ENCODE measurements around the gene COMMD4.
"Not testable (repeated sequence)": the region's sequence is repeated elsewhere in the genome, so short reads cannot be mapped to it uniquely, and the experiment has no call there.

Gene COMMD4

DNA sequence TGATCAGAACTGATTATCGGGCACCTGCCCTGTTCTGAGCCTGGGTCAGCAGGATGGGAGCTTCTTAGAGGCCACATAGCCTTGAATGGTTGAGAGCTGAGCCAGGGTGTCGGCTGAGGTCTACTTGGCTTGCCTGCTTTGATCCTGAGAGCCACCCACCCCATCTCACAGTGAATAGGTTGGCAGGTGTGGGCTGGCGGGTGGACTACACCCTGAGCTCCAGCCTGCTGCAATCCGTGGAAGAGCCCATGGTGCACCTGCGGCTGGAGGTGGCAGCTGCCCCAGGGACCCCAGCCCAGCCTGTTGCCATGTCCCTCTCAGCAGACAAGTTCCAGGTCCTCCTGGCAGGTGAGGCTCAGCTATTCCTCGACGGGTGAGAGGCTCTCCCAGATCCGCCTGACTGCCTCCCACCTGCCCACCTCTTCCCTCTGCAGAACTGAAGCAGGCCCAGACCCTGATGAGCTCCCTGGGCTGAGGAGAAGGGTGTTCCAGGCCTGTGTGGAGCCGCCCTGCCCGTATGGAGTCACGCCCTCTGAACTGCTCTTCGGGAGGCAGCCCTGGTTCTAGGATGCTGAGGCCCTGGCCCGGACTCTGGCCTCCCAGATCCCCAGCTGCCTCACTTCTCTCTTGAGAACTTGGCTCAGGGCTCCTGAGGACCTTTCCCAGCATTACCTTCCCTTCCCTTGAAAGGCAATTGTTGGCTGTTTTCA, 3.8 kb downstream of the COMMD4 start:
- Histone ChIP-seq H3K9me3 (no peaks in the 10 kb centered on the region), H3K4me3 (no peak overlapping the region), H3K27me3 (ENCODE audit: low read depth) (no peaks in the 10 kb centered on the region), H3K36me3 (replicated peaks) (peaks cover 28% of the 10 kb centered on the region), H3K4me1 (peaks cover 13% of the 10 kb centered on the region)
- in situ Hi-C loops (cut with MboI; ENCODE audit: low sequenced_read_pairs), result no loop called here
- DNase-seq (ENCODE audit: low spot score in 2 of 2), result no peak

GRCh38 chr15:75342221-75342620, 6.4 kb downstream of the COMMD4 start:
- H3K4me1 ChIP-seq, result peaks cover 4% of the 10 kb centered on the region; the same call in 1 of the 2 replicates
- DNase-seq (ENCODE audit: low spot score in 2 of 2), result no peak
- H3K36me3 ChIP-seq (replicated peaks), result peaks cover 28% of the 10 kb centered on the region
- no peaks in the 10 kb centered on the region for H3K27me3 ChIP-seq (ENCODE audit: low read depth)
- no peak overlapping the region for H3K4me3 ChIP-seq
- in situ Hi-C loops (cut with MboI; ENCODE audit: low sequenced_read_pairs), result no loop called here
- H3K9me3 ChIP-seq, result no peaks in the 10 kb centered on the region

DNA sequence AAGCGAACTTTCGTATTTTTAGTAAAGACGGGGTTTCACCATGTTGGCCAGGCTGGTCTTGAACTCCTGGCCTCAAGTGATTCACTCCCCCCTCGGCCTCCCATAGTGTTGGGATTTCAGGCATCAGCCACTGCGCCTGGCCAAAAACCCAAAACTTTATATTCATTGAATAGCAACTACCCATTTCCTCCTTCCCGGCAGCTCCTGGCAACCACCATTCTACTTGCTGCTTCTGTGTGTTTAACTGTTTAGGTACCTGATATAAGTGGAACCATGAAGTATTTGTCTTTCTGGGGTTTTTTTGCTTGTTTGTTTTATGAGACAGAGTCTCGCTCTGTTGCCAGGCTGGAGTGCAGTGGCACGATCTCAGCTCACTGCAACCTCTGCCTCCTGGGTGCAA, 8.1 kb downstream of the COMMD4 start:
- DNase-seq (ENCODE audit: low spot score in 2 of 2); in situ Hi-C loops (cut with MboI; ENCODE audit: low sequenced_read_pairs); H3K9me3 ChIP-seq; H3K4me3 ChIP-seq; H3K27me3 ChIP-seq (ENCODE audit: low read depth): not testable (repeated sequence)
- Histone ChIP-seq H3K4me1 (peaks cover 11% of the 10 kb centered on the region), H3K36me3 (replicated peaks) (peaks cover 24% of the 10 kb centered on the region)

DNA sequence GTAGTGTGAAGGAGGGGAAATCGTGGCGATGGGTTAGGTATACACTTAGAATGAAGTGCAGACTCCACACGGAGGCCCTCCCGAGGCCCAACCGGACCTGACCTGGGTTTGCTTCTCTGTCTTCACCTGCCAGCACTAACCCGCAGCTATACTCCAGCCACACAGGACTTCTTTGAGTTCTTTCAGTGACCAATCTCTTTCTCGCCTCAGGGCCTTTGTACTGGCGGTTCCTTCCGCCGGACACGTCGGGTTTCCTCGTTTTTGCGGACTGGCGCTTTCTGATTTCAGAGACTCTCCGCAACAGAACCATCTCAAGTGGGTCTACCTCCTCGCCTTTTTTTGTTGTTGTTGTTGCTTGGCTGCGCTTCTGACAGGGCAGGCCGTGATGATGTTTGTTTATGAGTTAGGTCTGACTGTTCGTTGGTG, 10.9 kb downstream of the COMMD4 start, which contains the start of gene NEIL1:
Gene NEIL1 (plus strand): TSS at position 244 of the 426 bp plus-strand sequence. CDS start 1,867 bp downstream, outside the sequence.
- H3K27me3 ChIP-seq (ENCODE audit: low read depth), result no peaks in the 10 kb centered on the region
- H3K4me1 ChIP-seq, result peaks cover 11% of the 10 kb centered on the region
- in situ Hi-C loops (cut with MboI; ENCODE audit: low sequenced_read_pairs), result no loop called here
- peak in 1 of 2 experiments; percentile 62 for DNase-seq (ENCODE audit: low spot score in 2 of 2)
- no peaks in the 10 kb centered on the region for H3K9me3 ChIP-seq
- H3K4me3 ChIP-seq, result peak within 1 kb of the TSS; percentile 73
- peaks cover 17% of the 10 kb centered on the region for H3K36me3 ChIP-seq (replicated peaks)

GRCh38 chr15:75347222-75348033, 11.6 kb downstream of the COMMD4 start:
- in situ Hi-C loops (cut with MboI; ENCODE audit: low sequenced_read_pairs), result no loop called here
- no peaks in the 10 kb centered on the region for H3K9me3 ChIP-seq
- H3K4me1 ChIP-seq, result peaks cover 11% of the 10 kb centered on the region
- peak; percentile 68 to 89 for DNase-seq (ENCODE audit: low spot score in 2 of 2)
- no peaks in the 10 kb centered on the region for H3K27me3 ChIP-seq (ENCODE audit: low read depth)
- H3K36me3 ChIP-seq (replicated peaks), result peaks cover 19% of the 10 kb centered on the region
- peak overlapping the region; percentile 73 for H3K4me3 ChIP-seq

GRCh38 chr15:75348034-75348561, 12.2 kb downstream of the COMMD4 start:
- Histone ChIP-seq H3K27me3 (ENCODE audit: low read depth) (no peaks in the 10 kb centered on the region), H3K4me1 (peaks cover 11% of the 10 kb centered on the region), H3K4me3 (peak overlapping the region; percentile 73), H3K36me3 (replicated peaks) (peaks cover 19% of the 10 kb centered on the region), H3K9me3 (no peaks in the 10 kb centered on the region)
- in situ Hi-C loops (cut with MboI; ENCODE audit: low sequenced_read_pairs), result no loop called here
- peak; percentile 35 to 72 for DNase-seq (ENCODE audit: low spot score in 2 of 2)

- Histone ChIP-seq H3K27me3 (ENCODE audit: low read depth) (no peaks in the 10 kb centered on the region), H3K4me1 (peaks cover 11% of the 10 kb centered on the region), H3K9me3 (no peaks in the 10 kb centered on the region), H3K4me3 (peak overlapping the region; percentile 73), H3K36me3 (replicated peaks) (peaks cover 25% of the 10 kb centered on the region)
- in situ Hi-C loops (cut with MboI; ENCODE audit: low sequenced_read_pairs), result no loop called here
- no peak for DNase-seq (ENCODE audit: low spot score in 2 of 2)
These were observed 12.9 kb downstream of the COMMD4 start for GRCh38 chr15:75348562-75349350.

GRCh38 chr15:75349351-75349669, 13.4 kb downstream of the COMMD4 start:
- Histone ChIP-seq H3K4me1 (peaks cover 11% of the 10 kb centered on the region), H3K4me3 (peak overlapping the region; percentile 73; the same call in 1 of the 2 replicates), H3K36me3 (replicated peaks) (peaks cover 28% of the 10 kb centered on the region)
- H3K9me3 ChIP-seq; H3K27me3 ChIP-seq (ENCODE audit: low read depth); in situ Hi-C loops (cut with MboI; ENCODE audit: low sequenced_read_pairs); DNase-seq (ENCODE audit: low spot score in 2 of 2): not testable (repeated sequence)

GRCh38 chr15:75349851-75350588, 14.2 kb downstream of the COMMD4 start:
- Histone ChIP-seq H3K4me3 (no peak overlapping the region), H3K36me3 (replicated peaks) (peaks cover 35% of the 10 kb centered on the region), H3K9me3 (no peaks in the 10 kb centered on the region), H3K4me1 (peaks cover 11% of the 10 kb centered on the region), H3K27me3 (ENCODE audit: low read depth) (no peaks in the 10 kb centered on the region)
- in situ Hi-C loops (cut with MboI; ENCODE audit: low sequenced_read_pairs), result no loop called here
- DNase-seq (ENCODE audit: low spot score in 2 of 2), result no peak

- no peaks in the 10 kb centered on the region for H3K27me3 ChIP-seq (ENCODE audit: low read depth)
- H3K4me1 ChIP-seq, result peaks cover 11% of the 10 kb centered on the region
- no peaks in the 10 kb centered on the region for H3K9me3 ChIP-seq
- H3K4me3 ChIP-seq, result no peak overlapping the region
- H3K36me3 ChIP-seq (replicated peaks), result peaks cover 41% of the 10 kb centered on the region
- no peak for DNase-seq (ENCODE audit: low spot score in 2 of 2)
- in situ Hi-C loops (cut with MboI; ENCODE audit: low sequenced_read_pairs), result no loop called here
These were observed 14.9 kb downstream of the COMMD4 start for GRCh38 chr15:75350601-75351361.

DNA sequence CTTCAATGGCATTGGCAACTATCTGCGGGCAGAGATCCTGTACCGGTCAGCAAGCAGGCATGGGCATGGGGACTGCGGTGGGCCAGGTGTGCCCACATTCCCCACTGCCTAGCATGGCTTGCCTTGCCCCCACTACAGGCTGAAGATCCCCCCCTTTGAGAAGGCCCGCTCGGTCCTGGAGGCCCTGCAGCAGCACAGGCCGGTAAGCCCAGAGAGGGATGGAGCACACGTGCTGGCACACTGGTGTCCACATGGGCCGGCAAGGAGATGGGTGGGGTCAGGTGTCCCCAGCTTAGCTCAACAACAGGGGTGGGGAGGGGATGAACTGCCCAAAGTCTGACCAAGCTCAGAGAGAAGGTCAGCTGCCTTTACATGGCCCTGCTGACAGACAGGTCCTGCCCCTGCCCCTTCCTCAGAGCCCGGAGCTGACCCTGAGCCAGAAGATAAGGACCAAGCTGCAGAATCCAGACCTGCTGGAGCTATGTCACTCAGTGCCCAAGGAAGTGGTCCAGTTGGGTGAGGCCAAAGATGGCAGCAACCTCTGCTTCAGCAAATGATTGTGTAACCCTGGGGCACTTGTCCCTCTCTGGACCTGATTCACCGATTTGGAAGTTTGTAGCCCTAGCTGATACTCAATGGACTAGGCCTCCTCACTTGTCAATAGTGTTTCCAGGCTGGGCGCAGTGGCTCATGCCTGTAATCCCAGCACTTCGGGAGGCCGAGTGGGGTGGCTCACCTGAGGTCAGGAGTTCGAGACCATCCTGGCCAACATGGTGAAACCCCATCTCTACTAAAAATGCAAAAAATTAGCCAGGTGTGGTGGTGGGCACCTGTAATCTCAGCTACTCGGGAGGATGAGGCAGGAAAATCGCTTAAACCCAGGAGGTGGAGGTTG, 16.6 kb downstream of the COMMD4 start:
- no peak overlapping the region for H3K4me3 ChIP-seq
- no peaks in the 10 kb centered on the region for H3K27me3 ChIP-seq (ENCODE audit: low read depth)
- H3K4me1 ChIP-seq, result peaks cover 7% of the 10 kb centered on the region
- peaks cover 53% of the 10 kb centered on the region for H3K36me3 ChIP-seq (replicated peaks)
- no peak for DNase-seq (ENCODE audit: low spot score in 2 of 2)
- in situ Hi-C loops (cut with MboI; ENCODE audit: low sequenced_read_pairs), result no loop called here
- H3K9me3 ChIP-seq, result no peaks in the 10 kb centered on the region

- Histone ChIP-seq H3K4me1 (peaks cover 2% of the 10 kb centered on the region), H3K9me3 (no peaks in the 10 kb centered on the region)
- in situ Hi-C loops (cut with MboI; ENCODE audit: low sequenced_read_pairs), result no loop called here
These were observed 17.7 kb downstream of the COMMD4 start for GRCh38 chr15:75353604-75354003.

More at GRCh38 chr15:75353604-75354003, 17.7 kb downstream of the COMMD4 start:
- DNase-seq (ENCODE audit: low spot score in 2 of 2), result no peak
- Histone ChIP-seq H3K27me3 (ENCODE audit: low read depth) (no peaks in the 10 kb centered on the region), H3K36me3 (replicated peaks) (peaks cover 63% of the 10 kb centered on the region), H3K4me3 (no peak overlapping the region)

Measured in HAP-1 (cell line).